Epithelial cell of alveolus of lung (primary cell): ENCODE results near the gene MR1. TPM values are rescaled to one million over a fixed set of nuclear protein-coding genes. Genes with fewer than 3 reads are reported as not detected.

ENCODE experiments used
- total RNA-seq: library from RNA; depleted of rRNA; stranded (reverse); fragments of >200 nt; gene quantifications from 2 replicates; pipeline ENCODE4 v1.2.1, GENCODE V29; 2015

MR1 gene
- 5.1 and 5.7 TPM in 2 replicates for total RNA-seq

GRCh38 chr1:181033799-181034451 lies at the start of gene MR1:
TSS of gene MR1 (plus strand) at chr1:181033983. CDS start at chr1:181034008, 25 bp downstream.

DNA sequence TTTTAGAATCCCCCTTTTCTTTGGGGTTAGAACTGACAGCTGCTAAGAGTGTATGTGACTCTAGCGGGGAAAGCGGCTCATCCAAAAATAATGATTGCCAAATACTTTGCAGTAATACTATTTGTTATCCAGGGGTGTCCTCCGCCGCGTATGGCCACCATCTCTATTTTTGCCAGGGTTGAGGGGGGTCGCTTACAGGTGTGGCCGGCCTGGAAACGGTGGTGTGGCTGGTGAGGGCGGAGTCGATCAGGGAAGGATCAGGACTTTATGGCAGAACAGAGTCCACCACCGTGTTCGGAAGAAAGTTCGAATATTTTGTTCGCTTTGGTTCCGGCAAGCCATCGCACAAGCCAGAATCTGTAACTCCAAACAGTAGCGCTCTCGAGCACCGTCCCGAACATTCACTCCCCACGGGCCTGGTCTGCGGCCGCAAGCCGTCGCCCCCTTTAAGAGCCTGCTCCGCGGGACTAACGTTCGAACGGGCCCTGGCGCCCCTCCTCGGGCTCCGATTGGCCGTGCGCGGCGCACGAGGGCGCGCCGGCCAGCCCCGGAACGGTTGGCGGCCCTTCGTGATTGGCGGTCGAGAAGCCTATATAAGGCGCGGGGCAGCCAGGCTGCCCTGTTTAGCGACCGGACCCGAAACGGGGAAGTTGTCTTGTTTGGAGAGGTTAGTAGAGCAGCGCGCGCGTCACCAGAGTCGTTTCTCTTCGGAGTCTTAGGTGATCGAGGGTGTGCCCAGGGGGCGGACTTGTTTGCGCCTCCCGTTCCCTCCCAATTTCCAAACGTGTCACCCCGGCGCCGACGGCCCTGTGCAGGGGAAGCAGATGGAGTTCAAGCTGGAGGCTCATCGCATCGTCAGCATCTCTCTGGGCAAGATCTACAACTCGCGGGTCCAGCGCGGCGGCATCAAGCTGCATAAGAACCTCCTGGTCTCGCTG lies 54.6 kb downstream of the MR1 start, which contains the start of gene IER5:
IER5 (plus strand) TSS at position 622 of the 938 bp plus-strand sequence; CDS start at position 825, 203 bp downstream.

Other genes starting within 250 kb of the MR1 start
- gene KIAA1614, start 121.1 kb upstream of the MR1 start, total RNA-seq, result 5.2 and 10.5 TPM in 2 replicates
- gene STX6, start 11.1 kb upstream of the MR1 start, total RNA-seq, result 17.3 and 22.5 TPM in 2 replicates
- gene IER5, start 54.7 kb downstream of the MR1 start, total RNA-seq, result 18.4 and 22.8 TPM in 2 replicates